Activated CD8-positive, alpha-beta memory T cell treated with anti-CD3 and anti-CD28 coated beads for 48 hours (primary cell): ENCODE results near the gene TMOD1.
"Not testable (repeated sequence)": the region's sequence is repeated elsewhere in the genome, so short reads cannot be mapped to it uniquely, and the experiment has no call there.

Source experiments
- DNase-seq, 3 experiments: peaks; one replicate each; pipeline ENCODE4 v3.0.0-alpha.2; 2020; ENCODE audit warnings: low read depth in 2 of 3, low spot score in 2 of 3

The TMOD1 gene

DNA sequence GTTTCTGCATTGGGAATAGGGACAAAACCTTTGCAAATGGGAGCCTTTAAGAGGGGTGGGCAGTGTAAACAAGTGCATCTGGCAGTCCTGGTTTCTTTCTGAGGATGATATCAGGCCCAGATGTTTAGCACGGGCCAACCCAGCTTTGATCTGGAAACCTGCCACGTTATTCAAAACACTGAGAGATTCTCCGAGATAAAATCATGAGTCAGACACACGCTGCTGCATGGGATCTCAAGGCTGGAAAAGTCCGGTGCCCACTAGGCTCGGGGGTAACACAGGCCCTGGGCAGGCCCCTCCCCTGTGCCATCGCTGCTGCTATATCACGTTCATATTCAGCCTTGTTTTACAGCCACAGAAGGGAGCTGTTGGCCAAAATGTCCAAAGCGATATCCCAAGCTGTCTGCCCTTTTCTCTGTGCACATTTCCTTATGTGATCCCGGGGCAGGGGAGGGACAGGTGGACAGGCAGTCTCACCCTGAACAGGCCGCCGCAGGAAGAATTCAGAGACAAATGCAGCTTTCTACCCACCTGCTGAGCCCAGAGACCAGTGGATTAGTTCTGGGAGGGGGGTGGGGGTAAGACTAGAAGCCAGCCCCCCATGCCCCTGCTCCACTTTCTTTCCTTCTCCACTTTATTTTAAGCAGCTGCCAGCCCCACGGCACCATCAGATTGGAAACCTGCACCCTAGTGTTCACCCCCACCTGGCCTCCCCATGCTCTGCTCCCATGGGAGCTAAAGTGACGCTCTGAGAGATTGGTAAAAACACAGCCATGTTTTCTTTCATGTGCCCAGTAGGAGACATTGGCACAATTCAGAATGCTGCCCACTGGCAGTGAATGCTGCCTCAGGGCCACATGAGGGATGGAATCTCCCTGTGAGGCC lies 63.1 kb downstream of the TMOD1 start:
- no peak for DNase-seq

DNA sequence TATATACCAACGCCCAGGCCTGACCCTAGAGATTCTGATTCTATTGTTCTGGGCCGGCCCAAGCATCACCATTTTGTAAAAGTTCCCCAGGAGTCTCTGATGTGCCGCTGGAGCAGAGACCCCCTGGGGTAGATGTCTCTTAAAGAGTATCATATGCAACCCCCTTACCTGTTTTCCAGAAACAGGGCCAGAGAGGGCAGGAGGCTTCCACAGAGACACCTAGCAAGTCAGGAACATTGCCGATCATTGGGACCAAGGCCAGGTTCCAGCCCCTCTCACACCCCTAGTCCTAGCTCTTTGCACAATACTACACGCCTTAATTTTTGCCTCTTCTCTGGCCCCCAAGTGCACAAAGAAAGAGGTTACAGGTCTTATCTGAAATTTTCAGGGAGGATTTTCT lies 63.8 kb downstream of the TMOD1 start:
- no peak for DNase-seq

DNA sequence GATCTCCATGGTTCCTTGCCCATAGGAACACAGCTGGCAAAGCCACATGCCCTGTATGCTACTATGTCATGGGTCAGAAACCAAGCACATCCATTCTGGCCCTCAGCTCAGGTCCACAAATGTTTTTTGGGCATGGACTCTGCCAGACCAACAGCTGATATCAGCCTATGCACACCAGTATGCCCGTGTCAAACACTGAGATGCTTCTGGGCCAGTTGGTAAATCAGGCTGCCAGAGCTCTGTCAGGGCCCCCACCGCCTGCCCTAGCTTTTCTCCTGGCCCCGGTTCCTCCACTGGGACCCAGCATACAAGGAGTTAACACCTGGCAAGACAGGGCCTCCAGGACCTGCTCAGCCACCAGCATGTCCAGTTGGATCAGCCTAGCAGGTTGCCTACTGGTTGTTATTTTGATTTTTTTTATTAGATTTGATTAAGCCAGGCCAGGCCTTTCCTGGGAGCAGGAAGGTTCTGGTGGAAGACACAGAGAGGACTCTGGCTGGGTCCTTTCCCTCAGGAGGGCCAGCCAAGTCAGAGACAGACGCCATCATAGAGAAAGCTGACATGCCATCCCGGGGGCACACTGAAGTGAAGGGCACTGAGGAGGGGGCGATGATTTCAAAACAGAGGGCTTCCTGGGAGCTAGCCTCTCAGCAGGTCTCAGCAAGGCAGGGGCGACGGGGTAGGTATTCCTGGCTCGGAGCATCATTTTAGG lies 65.9 kb downstream of the TMOD1 start:
- no peak for DNase-seq

DNA sequence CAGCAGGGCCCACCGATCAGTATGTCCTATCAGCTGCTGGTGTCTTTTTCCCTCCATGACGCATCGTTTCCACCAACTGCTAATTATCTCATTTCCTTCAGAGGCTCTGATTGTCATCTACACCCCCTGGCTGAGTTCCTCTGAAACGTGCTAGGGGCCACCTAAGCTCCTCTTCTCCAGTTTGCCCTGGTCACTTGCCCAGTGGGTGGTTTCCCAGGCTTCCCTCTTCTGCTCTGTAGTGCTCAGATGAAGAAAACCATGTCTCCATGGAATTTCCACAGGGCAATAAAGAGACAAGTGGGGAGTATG lies 66.4 kb downstream of the TMOD1 start:
- DNase-seq = no peak

DNA sequence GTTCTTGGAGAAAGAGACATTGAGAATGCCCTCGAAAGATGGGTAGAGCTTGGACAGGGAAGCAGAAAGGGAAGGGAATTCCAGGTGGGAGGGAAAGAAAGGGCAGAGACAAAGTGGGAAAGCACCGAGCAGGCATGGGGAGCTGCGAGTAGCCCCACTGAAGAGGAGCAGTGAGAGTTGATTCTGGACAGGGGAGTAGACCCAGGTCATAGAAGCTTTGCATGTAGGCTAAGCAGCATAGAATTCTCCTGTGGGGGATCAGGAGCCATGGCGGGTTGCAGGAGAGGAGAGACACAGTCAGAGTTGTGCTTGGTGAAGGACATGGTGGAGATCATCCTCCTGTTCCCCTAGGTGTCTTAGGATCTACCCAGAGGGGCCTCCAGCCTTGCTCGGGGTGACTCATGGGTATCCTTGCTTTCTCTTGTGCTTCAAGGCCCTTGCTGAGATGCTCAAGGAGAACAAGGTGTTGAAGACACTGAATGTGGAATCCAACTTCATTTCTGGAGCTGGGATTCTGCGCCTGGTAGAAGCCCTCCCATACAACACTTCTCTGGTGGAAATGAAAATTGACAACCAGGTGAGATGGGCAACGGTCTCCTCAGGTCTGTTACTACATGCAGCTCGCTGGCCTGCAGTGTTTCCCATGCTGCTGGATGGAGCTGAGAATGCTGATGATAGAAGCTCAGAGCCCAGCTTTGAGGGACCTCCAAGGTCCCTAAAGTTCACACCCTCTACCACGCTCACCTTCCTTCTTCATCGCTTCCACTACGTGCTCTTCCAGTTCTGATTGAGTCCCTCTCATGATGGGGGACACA lies 67.2 kb downstream of the TMOD1 start:
- no peak for DNase-seq

DNA sequence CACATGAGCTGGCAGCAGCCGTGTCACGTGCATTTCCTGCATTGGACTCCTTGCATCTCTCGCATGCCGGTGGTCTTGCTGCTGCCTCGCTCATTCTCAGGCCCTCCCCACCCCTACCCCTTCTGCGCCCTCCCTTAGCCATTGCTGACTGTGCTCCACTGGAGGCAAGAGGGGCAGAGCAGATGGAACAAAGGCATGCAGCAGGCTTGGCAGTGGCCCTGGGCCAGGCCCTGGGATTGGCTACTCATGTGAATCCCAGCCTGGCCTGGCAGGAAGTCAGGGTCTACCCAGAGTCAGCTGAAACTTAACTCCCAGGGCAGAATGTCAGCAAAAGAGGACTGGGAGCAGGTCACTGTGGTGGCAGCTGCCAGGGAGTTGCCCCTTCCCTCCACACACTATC lies 69.4 kb downstream of the TMOD1 start:
- no peak for DNase-seq

DNA sequence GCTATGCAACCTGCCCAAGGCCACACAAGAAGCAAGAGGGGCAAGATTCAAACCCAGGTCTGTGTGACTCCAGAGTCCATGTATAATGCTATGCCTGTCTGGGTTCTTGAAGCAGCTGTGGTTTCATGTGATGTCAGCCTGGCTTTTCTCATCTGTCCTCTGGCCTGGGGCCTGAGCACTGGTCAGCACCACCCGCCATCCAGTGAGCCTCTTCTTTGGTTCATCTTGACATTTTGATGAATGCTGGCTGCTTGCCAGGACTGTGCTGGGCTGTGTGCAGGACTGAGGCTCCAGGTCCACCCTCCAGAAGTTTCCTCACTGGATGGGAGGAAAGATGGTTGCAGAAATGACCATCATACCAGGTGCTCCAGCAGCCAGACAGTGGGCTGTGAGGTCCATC lies 70.2 kb downstream of the TMOD1 start:
- DNase-seq = no peak

DNA sequence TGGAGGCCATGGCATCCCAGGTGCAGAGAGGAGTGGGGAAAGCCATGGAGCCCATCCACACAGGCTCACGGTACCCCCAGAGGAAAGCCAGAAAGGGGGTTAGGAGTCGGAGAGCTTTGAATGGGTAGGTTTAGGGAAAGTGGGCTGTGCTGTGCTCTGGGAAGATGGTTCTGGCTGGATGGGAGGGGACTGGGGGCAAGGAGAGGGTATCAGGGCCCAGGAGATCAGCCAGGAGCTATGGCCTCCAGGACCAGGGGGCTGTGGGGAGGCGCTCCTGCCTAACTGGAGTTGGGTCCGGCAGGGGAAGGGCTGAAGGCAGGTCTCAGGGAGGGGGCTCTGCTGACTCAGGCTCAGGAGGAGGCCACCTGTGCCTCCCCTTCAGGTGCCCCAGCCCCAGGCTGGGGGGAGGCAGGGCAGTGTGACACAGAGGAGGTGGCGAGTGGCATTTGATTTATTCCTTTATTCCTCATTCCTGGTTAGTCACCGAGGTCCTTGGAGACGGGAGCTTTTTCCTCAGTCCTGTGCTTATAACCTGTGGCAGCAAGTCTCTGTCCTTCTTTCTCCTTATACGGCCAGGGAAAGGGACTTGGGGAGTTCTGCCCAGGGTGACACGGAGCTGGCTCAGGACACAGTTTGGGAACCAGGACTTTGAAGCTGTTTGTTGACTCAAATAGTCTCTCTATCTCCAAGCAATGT lies 70.9 kb downstream of the TMOD1 start:
- no peak for DNase-seq

DNA sequence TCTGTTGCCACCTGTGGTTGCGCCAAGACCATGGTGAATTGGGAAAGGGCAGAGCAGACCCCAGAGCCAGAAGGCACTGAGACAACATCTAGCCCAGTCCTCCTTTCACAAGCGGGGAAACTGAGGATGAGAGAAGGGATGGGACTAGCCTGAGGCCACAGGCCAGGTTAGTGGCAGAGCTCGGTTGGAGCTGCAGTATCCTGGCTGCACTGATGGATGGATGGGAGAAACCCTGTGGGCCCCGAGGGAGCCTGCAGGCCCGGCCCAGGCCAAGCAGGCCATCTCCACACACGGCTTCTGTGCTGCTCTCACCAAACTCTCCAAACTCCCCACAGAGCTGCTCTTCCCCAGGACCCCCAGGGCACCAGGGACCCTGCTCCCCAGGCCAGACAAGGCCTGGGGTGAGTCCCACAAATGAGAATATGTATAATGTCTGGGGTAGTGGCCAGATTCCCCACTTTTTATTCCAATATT lies 71.5 kb downstream of the TMOD1 start:
- no peak for DNase-seq

DNA sequence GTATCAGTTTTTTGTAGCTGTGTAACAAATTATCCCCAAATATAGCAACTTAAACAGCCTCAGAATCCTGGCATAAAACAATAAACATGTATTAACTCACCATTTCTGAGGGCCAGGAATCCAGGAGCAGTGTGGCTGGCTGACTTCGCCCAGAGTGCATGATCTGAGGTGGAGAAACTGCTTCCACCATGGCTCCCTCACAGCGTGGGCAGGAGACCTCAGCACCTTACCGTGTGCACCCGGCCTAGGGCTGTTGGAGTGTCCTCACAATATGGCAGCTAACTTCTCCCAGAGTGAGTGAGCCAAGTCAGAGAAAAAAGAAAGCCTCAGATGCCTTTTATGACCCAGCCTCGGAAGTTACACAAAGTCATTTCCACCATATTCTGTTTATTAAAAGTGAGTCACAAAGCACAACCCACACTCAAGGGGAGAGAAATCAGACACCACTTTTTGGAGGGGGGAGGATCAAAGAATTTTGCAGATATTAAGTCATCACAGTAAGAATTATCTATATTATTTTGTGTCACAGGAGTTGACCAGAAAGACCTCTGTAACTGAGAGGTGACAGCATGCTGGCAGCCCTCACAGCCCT lies 72.1 kb downstream of the TMOD1 start:
- DNase-seq = no peak

DNA sequence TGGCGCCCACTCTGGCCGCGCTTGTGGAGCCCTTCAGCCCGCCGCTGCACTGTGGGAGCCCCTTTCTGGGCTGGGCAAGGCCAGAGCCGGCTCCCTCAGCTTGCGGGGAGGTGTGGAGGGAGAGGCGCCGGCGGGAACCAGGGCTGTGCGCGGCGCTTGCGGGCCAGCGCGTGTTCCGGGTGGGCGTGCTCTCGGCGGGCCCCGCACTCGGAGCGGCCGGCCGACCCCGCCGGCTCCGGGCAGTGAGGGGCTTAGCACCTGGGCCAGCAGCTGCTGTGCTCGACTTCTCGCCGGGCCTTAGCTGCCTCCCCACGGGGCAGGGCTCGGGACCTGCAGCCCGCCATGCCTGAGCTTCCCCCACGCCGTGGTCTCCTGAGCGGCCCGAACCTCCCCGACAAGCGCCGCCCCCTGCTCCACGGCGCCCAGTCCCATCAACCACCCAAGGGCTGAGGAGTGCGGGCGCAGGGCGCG lies 72.7 kb downstream of the TMOD1 start:
- DNase-seq = not testable (repeated sequence)

DNA sequence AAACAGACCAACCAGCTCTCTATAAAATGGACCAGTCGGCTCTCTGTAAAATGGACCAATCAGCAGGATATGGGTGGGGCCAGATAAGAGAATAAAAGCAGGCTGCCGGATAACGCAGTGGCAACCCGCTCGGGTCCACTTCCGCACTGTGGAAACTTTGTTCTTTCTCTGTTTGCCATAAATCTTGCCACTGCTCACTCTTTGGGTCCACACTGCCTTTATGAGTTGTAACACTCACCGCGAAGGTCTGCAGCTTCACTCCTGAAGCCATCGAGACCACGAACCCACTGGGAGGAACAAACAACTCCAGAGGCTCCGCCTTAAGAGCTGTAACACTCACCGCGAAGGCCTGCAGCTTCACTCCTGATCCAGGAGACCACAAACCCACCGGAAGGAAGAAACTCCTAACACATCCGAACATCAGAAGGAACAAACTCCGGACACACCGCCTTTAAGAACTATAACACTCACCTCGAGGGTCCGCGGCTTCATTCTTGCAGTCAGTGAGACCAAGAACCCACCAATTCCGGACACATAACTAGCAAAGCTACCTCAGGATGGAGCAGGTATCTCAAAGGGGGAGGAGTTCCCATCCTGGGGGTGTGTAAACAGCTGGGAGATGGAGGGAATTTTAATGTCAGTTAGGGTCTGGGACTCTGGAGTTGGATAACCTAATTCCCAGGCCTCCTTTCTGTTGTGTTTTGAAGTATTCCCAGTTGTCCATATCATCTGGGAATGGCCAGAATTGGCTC lies 73.6 kb downstream of the TMOD1 start:
- DNase-seq = not testable (repeated sequence)

DNA sequence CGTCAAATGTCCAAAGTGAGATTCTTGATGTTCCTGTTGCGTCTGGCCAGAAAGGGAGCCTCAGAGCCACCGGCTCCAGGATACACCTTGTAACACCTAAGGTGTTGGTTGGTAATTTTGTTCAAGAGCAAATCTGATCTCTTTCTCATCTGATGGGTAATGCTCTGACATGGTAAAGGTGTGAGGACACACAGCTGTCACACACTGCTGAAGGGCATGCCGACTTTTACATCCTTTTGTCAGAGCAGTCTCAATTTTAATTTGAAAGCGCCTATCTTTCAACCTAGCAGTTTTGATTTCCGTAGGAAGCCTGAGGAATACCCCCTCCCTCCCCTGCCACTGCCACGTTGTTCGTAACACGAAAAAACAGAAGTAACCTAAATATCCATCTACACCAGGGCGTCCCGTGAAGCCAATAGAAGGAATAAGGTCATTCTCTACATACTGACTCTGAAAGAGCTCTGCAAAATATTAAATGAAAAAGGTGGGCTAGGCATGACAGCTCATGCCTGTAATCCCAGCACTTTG lies 74.3 kb downstream of the TMOD1 start:
- no peak for DNase-seq

DNA sequence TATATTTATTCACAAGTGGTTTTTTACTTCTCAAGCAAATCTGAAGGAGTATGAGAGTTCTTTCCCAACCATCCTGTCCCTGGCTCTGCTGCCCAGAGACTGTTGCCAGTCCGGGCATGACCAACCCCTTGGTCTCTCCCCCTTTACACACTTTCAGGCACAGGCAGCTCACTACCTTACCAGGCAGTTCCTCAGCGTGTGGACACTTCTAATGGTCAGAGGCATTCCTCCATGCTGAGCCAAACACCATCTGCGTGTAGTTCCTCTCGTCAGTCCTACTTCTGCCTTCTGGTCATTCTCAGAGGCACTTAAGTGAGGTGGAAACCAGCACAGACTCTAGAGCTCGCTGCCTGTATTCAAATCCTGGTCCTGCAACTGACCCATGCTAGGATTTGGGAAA lies 75.6 kb downstream of the TMOD1 start:
- DNase-seq = no peak

DNA sequence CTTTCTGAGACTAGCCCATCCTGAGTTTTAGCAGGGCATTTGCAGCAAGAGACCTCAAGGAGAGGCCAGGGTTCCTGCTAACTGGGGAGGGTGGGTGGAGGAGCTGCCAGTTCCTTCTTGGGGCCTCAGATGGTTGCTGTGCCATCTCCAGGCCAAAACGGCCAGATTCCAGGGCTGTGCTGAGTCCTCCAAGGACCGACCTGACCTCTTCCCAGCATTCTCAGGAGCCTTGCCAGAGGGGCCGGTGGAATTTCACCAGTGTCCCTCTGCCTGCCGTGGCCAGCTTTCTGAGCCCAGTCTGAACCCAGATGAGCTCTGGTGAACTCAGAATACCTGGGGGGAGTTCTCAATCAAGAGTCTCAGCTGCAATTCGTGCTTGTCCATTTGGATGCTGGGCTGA lies 77.4 kb downstream of the TMOD1 start:
- no peak for DNase-seq

DNA sequence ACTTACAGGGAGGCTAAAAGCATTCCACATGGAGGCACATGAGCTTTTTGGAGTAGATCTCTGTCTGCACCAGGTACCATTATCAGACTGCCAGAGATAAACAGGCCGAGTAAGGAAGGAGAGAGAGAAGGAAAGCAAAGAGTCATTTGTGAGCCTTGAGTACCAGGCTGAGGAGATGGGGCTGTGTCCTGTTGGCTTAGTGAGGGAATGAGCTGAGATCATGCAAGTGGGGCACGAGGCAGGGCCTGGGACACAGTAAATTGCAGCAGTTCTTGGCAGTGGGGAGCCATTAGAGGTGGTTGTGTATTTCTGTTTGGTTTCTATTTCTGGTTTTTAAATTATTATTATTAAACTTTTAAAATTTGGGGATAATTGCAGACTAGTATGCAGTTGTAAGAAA lies 78.4 kb downstream of the TMOD1 start:
- no peak for DNase-seq

DNA sequence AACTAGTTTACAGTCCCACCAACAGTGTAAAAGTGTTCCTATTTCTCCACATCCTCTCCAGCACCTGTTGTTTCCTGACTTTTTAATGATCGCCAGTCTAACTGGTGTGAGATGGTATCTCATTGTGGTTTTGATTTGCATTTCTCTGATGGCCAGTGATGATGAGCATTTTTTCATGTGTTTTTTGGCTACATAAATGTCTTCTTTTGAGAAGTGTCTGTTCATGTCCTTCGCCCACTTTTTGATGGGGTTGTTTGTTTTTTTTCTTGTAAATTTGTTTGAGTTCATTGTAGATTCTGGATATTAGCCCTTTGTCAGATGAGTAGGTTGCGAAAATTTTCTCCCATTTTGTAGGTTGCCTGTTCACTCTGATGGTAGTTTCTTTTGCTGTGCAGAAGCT lies 80.1 kb downstream of the TMOD1 start:
- DNase-seq = not testable (repeated sequence)

DNA sequence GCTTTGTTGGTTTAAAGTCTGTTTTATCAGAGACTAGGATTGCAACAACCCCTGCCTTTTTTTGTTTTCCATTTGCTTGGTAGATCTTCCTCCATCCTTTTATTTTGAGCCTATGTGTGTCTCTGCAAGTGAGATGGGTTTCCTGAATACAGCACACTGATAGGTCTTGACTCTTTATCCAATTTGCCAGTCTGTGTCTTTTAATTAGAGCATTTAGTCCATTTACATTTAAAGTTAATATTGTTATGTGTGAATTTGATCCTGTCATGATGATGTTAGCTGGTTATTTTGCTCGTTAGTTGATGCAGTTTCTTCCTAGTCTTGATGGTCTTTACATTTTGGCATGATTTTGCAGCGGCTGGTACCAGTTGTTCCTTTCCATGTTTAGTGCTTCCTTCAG lies 83.3 kb downstream of the TMOD1 start:
- not testable (repeated sequence) for DNase-seq

DNA sequence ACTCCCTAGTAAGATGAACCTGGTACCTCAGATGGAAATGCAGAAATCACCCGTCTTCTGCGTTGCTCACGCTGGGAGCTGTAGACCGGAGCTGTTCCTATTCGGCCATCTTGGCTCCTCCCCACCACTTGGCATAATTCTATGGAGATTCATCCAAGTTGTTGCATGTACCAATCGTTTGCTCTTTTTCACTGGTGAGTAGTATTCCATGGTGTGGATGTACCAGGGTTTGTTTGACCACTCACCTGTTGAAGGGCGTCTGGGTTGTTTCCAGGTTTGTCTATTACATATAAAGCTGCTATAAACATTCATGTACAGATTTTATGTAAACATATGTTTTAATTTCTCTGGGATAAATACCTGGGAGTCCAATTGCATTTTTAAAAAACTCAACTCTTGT lies 85.4 kb downstream of the TMOD1 start:
- not testable (repeated sequence) for DNase-seq

DNA sequence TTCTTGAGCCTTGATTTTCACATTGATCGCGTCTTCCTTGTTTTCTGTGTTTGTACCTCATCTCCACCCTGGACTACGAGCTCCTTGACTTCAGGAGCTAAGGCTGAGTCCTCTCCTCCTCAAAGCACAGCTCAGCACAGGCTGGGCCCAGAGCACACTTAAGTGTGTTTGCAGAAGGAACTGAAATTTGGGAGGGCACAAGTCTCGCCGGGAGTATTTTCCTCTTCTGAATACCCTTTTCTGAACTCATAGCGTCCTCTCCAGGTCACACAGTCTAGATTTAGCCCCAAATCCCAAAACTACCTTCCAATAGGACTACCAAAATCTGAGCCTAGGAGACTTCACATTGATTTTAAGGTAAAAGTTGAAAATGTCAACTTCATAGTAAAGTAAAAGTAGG lies 90.1 kb downstream of the TMOD1 start:
- DNase-seq = no peak
